Upper lobe of left lung (tissue), 6 donors: Measurements from ENCODE around the gene C10orf120. TPM values are rescaled to one million over a fixed set of nuclear protein-coding genes. Genes with fewer than 3 reads are reported as not detected.

ENCODE experiments used
- ATAC-seq, 2 donors: fragments of 200-7000 bp; cut with Tn5 transposase; one replicate each; pipeline ENCODE4 v1.9.1; 2022; ENCODE audit warnings: mild to moderate bottlenecking in 2 of 2, moderate library complexity in 2 of 2; ENCODE audit not compliant: low FRiP score in 2 of 2
- DNase-seq, 2 donors: peaks; one replicate each; pipeline ENCODE4 v3.0.0-alpha.2; 2019 to 2020
- H3K27ac ChIP-seq, 4 donors: fragments of 200-600 bp; sonication (generic); one replicate each; pipeline ENCODE4 v1.5.1; 2016 to 2019
- H3K27me3 ChIP-seq, 4 donors: fragments of 200-600 bp; sonication (generic); one replicate each; pipeline ENCODE4 v1.5.1; 2017 to 2019
- H3K36me3 ChIP-seq, 4 donors: fragments of 200-600 bp; sonication (generic); one replicate each; pipeline ENCODE4 v1.5.1; 2016 to 2019
- H3K4me1 ChIP-seq, 4 donors: fragments of 200-600 bp; sonication (generic); one replicate each; pipeline ENCODE4 v1.5.1; 2018 to 2019
- H3K4me3 ChIP-seq, 4 donors: fragments of 200-600 bp; sonication (generic); one replicate each; pipeline ENCODE4 v1.5.1; 2017 to 2019; ENCODE audit warnings: mild to moderate bottlenecking in 2 of 4, moderate library complexity in 1 of 4
- H3K9me3 ChIP-seq, 4 donors: fragments of 200-600 bp; sonication (generic); one replicate each; pipeline ENCODE4 v1.5.1; 2018 to 2019
- EP300 ChIP-seq, 4 donors: sonication (generic); formaldehyde crosslinking; IDR thresholded peaks; one replicate each; pipeline ENCODE4 v1.5.1; 2017; ENCODE audit warnings: antibody characterized with exemption in 4 of 4, control low read depth in 2 of 4
- POLR2A ChIP-seq, 4 donors: fragments of 450-650 bp; IDR thresholded peaks; one replicate each; pipeline ENCODE4 v1.5.1; 2016 to 2017; ENCODE audit warnings: antibody characterized with exemption in 4 of 4, mild to moderate bottlenecking in 2 of 4
- POLR2AphosphoS5 ChIP-seq, 2 donors: sonication (generic); formaldehyde crosslinking; IDR thresholded peaks; one replicate each; pipeline ENCODE4 v1.5.1; 2017; ENCODE audit warnings: antibody characterized with exemption in 2 of 2
- WGBS, 2 donors: methylation state at CpG; one replicate each; pipeline ENCODE4 v1.1.5; 2017 to 2018; 5-methylcytosine and 5-hydroxymethylcytosine counted together
- total RNA-seq, 6 donors: library from RNA; depleted of rRNA in 4 of 6; stranded (reverse); fragments of >200 nt in 4 of 6; gene quantifications; one replicate each; pipeline versions ENCODE4 v1.1.0 to v1.2.1, GENCODE V29; 2016 to 2021
- TF ChIP-seq, protein P1 (sequence below), 6 experiments: fragments of 450-650 bp in 4 of 6; fragments of 200-600 bp in 2 of 6; sonication (generic) in 2 of 6; IDR thresholded peaks; one replicate each; pipeline ENCODE4 v1.5.1; 2016 to 2019; ENCODE audit warnings: antibody characterized with exemption in 6 of 6
- donor health status: DM: no; HTN: no; CAD: no; lungs with moderate emphysema.
- donor health status: DM: no; HTN: yes; CAD: no; lungs with severe emphysema.

Gene C10orf120
- total RNA-seq: not detected

- 70% methylated on average over 5 of the region's 5 CpGs for WGBS, 2 donors
- no peak within 1 kb of the TSS for H3K27ac ChIP-seq
- no peaks in the 10 kb centered on the region for H3K27me3 ChIP-seq
- DNase-seq (no peak), ATAC-seq (no peak)
- no peaks in the 10 kb centered on the region for H3K4me1 ChIP-seq
- TF ChIP-seq POLR2AphosphoS5 (IDR thresholded peaks at IDR 0.05): no peak
- TF ChIP-seq, protein P1, sequence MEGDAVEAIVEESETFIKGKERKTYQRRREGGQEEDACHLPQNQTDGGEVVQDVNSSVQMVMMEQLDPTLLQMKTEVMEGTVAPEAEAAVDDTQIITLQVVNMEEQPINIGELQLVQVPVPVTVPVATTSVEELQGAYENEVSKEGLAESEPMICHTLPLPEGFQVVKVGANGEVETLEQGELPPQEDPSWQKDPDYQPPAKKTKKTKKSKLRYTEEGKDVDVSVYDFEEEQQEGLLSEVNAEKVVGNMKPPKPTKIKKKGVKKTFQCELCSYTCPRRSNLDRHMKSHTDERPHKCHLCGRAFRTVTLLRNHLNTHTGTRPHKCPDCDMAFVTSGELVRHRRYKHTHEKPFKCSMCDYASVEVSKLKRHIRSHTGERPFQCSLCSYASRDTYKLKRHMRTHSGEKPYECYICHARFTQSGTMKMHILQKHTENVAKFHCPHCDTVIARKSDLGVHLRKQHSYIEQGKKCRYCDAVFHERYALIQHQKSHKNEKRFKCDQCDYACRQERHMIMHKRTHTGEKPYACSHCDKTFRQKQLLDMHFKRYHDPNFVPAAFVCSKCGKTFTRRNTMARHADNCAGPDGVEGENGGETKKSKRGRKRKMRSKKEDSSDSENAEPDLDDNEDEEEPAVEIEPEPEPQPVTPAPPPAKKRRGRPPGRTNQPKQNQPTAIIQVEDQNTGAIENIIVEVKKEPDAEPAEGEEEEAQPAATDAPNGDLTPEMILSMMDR (IDR thresholded peaks at IDR 0.05): no peak
- TF ChIP-seq POLR2A (IDR thresholded peaks at IDR 0.05): no peak
- no peak for TF ChIP-seq EP300 (IDR thresholded peaks at IDR 0.05)
- H3K4me3 ChIP-seq: no peak within 1 kb of the TSS
- no peaks in the 10 kb centered on the region for H3K36me3 ChIP-seq
- no peaks in the 10 kb centered on the region for H3K9me3 ChIP-seq
Measured at GRCh38 chr10:122699796-122700455, at the start of gene C10orf120. Gene C10orf120, minus strand, starts transcription at chr10:122699846. Its CDS starts 56 bp downstream, at chr10:122699790.

DNA sequence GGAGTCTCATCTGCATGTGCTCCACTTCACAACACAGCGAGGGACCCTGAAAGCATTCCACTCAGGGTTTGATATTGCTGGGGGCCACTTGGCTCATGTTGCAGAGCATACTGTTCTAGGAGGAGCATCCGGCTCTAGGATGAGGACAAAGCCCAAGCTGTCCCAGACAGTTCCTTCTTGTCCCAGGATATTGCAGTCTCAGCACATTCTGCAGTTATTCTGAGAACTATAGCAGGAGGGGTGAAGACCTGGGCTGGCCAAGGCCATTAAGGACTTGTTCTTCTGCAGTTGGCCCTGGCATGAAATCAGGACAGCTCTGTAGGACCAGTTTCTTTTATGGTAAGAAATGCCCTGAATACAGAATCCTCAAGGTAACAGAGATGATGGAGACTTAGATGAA, 48.9 kb upstream of the C10orf120 start:
- no peak overlapping the region for H3K4me3 ChIP-seq
- no peak for ATAC-seq
- no peak overlapping the region for H3K27ac ChIP-seq
- no peaks in the 10 kb centered on the region for H3K36me3 ChIP-seq
- peaks cover 0 to 4% (median 0%) of the 10 kb centered on the region in 4 donors for H3K27me3 ChIP-seq
- whole genome bisulfite sequencing, 2 donors: 58 to 83% methylated on average over 1 to 2 of the region's 2 CpGs
- no peak for DNase-seq
- no peaks in the 10 kb centered on the region for H3K4me1 ChIP-seq
- TF ChIP-seq EP300 (IDR thresholded peaks at IDR 0.05) (no peak), POLR2A (IDR thresholded peaks at IDR 0.05) (no peak), POLR2AphosphoS5 (IDR thresholded peaks at IDR 0.05) (no peak)
- TF ChIP-seq, protein P1 (IDR thresholded peaks at IDR 0.05): no peak
- no peaks in the 10 kb centered on the region for H3K9me3 ChIP-seq

- Histone ChIP-seq H3K9me3 (no peaks in the 10 kb centered on the region), H3K4me1 (no peaks in the 10 kb centered on the region), H3K4me3 (no peak overlapping the region), H3K27me3 (peaks cover 0 to 4% (median 0%) of the 10 kb centered on the region in 4 donors), H3K27ac (no peak overlapping the region), H3K36me3 (no peaks in the 10 kb centered on the region)
- DNase-seq: no peak
- TF ChIP-seq, protein P1 (IDR thresholded peaks at IDR 0.05): no peak
- TF ChIP-seq EP300 (IDR thresholded peaks at IDR 0.05) (no peak), POLR2AphosphoS5 (IDR thresholded peaks at IDR 0.05) (no peak), POLR2A (IDR thresholded peaks at IDR 0.05) (no peak)
- ATAC-seq: no peak
- WGBS, 2 donors: 65 to 74% methylated on average over 5 to 6 of the region's 6 CpGs
Measured at GRCh38 chr10:122746408-122746807, 46.8 kb upstream of the C10orf120 start.

GRCh38 chr10:122744257-122744656, 44.6 kb upstream of the C10orf120 start:
- no peak for DNase-seq
- Histone ChIP-seq H3K4me3 (no peak overlapping the region), H3K4me1 (no peaks in the 10 kb centered on the region), H3K36me3 (no peaks in the 10 kb centered on the region), H3K9me3 (no peaks in the 10 kb centered on the region), H3K27ac (no peak overlapping the region), H3K27me3 (no peaks in the 10 kb centered on the region)
- TF ChIP-seq EP300 (IDR thresholded peaks at IDR 0.05) (no peak), POLR2AphosphoS5 (IDR thresholded peaks at IDR 0.05) (no peak), POLR2A (IDR thresholded peaks at IDR 0.05) (no peak)
- TF ChIP-seq, protein P1 (IDR thresholded peaks at IDR 0.05): no peak
- ATAC-seq: no peak
- 32 to 70% methylated on average over 2 of the region's 2 CpGs for WGBS, 2 donors

GRCh38 chr10:122740640-122741039, 41.0 kb upstream of the C10orf120 start:
- 68 to 76% methylated on average over 2 of the region's 2 CpGs for WGBS, 2 donors
- DNase-seq: no peak

More at GRCh38 chr10:122740640-122741039, 41.0 kb upstream of the C10orf120 start:
- no peak for TF ChIP-seq POLR2A (IDR thresholded peaks at IDR 0.05)
- TF ChIP-seq POLR2AphosphoS5 (IDR thresholded peaks at IDR 0.05): no peak
- no peak for TF ChIP-seq EP300 (IDR thresholded peaks at IDR 0.05)
- TF ChIP-seq, protein P1 (IDR thresholded peaks at IDR 0.05): no peak
- H3K27ac ChIP-seq: no peak overlapping the region
- no peaks in the 10 kb centered on the region for H3K9me3 ChIP-seq
- H3K4me1 ChIP-seq: no peaks in the 10 kb centered on the region
- no peaks in the 10 kb centered on the region for H3K36me3 ChIP-seq
- H3K4me3 ChIP-seq: no peak overlapping the region
- no peaks in the 10 kb centered on the region for H3K27me3 ChIP-seq
- ATAC-seq: no peak
